Measurements from ENCODE around the gene TTLL8. TPM values are rescaled to one million over a fixed set of nuclear protein-coding genes. Genes with fewer than 3 reads are reported as not detected.

TTLL8 gene
- total RNA-seq, 1 donor from 2014 or later: not detected

- Mint-ChIP-seq H3K27ac (ENCODE audit: unreplicated experiment) (no peak overlapping the region), H3K4me1 (ENCODE audit: low read depth, unreplicated experiment) (no peaks in the 10 kb centered on the region), H3K4me3 (ENCODE audit: unreplicated experiment) (no peak overlapping the region), H3K36me3 (ENCODE audit: unreplicated experiment) (peaks cover 8% of the 10 kb centered on the region), H3K27me3 (ENCODE audit: unreplicated experiment) (peaks cover 12% of the 10 kb centered on the region), H3K9me3 (ENCODE audit: unreplicated experiment) (peaks cover 4% of the 10 kb centered on the region)
- TF ChIP-seq CTCF (IDR thresholded peaks at IDR 0.05; ENCODE audit: partially characterized antibody, unreplicated experiment): no peak
- DNase-seq: no peak
These were observed 42.4 kb downstream of the TTLL8 start for GRCh38 chr22:50015451-50016307.

GRCh38 chr22:50014655-50015401 lies 43.3 kb downstream of the TTLL8 start:
- Mint-ChIP-seq H3K9me3 (ENCODE audit: unreplicated experiment) (peaks cover 4% of the 10 kb centered on the region), H3K4me3 (ENCODE audit: unreplicated experiment) (no peak overlapping the region), H3K27me3 (ENCODE audit: unreplicated experiment) (peaks cover 13% of the 10 kb centered on the region), H3K36me3 (ENCODE audit: unreplicated experiment) (peaks cover 8% of the 10 kb centered on the region), H3K27ac (ENCODE audit: unreplicated experiment) (no peak overlapping the region), H3K4me1 (ENCODE audit: low read depth, unreplicated experiment) (no peaks in the 10 kb centered on the region)
- DNase-seq: no peak
- no peak for TF ChIP-seq CTCF (IDR thresholded peaks at IDR 0.05; ENCODE audit: partially characterized antibody, unreplicated experiment)

- H3K4me1 Mint-ChIP-seq (ENCODE audit: low read depth, unreplicated experiment): no peaks in the 10 kb centered on the region
- H3K27ac Mint-ChIP-seq (ENCODE audit: unreplicated experiment): no peak overlapping the region
- DNase-seq: no peak
- TF ChIP-seq CTCF (IDR thresholded peaks at IDR 0.05; ENCODE audit: partially characterized antibody, unreplicated experiment): no peak
- peaks cover 4% of the 10 kb centered on the region for H3K9me3 Mint-ChIP-seq (ENCODE audit: unreplicated experiment)
- peaks cover 6% of the 10 kb centered on the region for H3K36me3 Mint-ChIP-seq (ENCODE audit: unreplicated experiment)
- no peak overlapping the region for H3K4me3 Mint-ChIP-seq (ENCODE audit: unreplicated experiment)
- peaks cover 15% of the 10 kb centered on the region for H3K27me3 Mint-ChIP-seq (ENCODE audit: unreplicated experiment)
These were observed 44.0 kb downstream of the TTLL8 start for GRCh38 chr22:50014053-50014501.

- H3K9me3 Mint-ChIP-seq (ENCODE audit: unreplicated experiment): no peaks in the 10 kb centered on the region
- H3K4me3 Mint-ChIP-seq (ENCODE audit: unreplicated experiment): no peak within 1 kb of the TSS
These were observed 45.6 kb downstream of the TTLL8 start, which contains the start of gene IL17REL for GRCh38 chr22:50012211-50013181. Gene IL17REL, minus strand, starts transcription at chr22:50012765. Its CDS starts 119 bp downstream, at chr22:50012646.

More at GRCh38 chr22:50012211-50013181, 45.6 kb downstream of the TTLL8 start, which contains the start of gene IL17REL:
- Mint-ChIP-seq H3K4me1 (ENCODE audit: low read depth, unreplicated experiment) (no peaks in the 10 kb centered on the region), H3K27me3 (ENCODE audit: unreplicated experiment) (peaks cover 14% of the 10 kb centered on the region), H3K27ac (ENCODE audit: unreplicated experiment) (no peak within 1 kb of the TSS), H3K36me3 (ENCODE audit: unreplicated experiment) (no peaks in the 10 kb centered on the region)
- DNase-seq: no peak
- TF ChIP-seq CTCF (IDR thresholded peaks at IDR 0.05; ENCODE audit: partially characterized antibody, unreplicated experiment): no peak

Data from glutamatergic neuron (in vitro differentiated cells).